Measurements from ENCODE around the gene KAT6B. TPM values are rescaled to one million over a fixed set of nuclear protein-coding genes. Genes with fewer than 3 reads are reported as not detected.

The KAT6B gene
- total RNA-seq, 2 donors from 2014 or later: 25.3 to 39.1 TPM

DNA sequence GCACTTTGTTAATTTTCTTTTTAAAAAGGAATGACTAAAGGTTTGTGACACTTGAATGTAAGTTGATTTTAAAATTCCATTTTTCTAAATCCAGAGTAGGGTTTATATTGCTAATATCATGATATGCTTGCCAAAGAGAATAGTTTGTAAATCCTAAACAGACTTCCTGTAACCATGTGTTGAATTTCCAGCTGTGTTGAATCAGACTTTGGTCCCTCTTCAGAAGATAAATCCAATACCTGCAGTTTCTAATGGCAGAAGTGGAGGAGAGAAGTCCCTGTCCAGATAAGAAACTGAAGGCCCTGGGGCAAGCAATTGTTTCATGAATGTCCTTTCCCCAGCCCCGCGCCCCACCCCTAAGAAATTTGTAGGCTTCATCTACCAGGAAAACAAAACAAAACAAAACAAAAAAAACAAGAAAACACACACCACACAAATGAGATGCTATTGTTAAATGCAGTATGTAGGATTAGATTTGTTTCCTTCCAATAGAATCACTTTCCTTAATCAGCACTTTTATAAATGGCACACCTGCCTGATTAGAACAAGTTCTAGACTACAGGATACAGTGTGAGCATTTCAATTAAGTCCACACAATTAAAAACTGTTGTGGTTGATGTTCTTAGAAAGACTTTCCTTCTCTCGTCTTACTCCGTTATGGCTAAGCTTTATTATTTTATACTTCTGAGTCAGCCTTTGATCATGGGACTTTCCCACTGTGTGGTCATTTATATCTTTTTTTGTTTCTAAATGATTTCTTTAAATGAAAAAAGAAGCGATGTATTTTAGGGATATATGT, 122.8 kb downstream of the KAT6B start:
- TF ChIP-seq, protein P1, sequence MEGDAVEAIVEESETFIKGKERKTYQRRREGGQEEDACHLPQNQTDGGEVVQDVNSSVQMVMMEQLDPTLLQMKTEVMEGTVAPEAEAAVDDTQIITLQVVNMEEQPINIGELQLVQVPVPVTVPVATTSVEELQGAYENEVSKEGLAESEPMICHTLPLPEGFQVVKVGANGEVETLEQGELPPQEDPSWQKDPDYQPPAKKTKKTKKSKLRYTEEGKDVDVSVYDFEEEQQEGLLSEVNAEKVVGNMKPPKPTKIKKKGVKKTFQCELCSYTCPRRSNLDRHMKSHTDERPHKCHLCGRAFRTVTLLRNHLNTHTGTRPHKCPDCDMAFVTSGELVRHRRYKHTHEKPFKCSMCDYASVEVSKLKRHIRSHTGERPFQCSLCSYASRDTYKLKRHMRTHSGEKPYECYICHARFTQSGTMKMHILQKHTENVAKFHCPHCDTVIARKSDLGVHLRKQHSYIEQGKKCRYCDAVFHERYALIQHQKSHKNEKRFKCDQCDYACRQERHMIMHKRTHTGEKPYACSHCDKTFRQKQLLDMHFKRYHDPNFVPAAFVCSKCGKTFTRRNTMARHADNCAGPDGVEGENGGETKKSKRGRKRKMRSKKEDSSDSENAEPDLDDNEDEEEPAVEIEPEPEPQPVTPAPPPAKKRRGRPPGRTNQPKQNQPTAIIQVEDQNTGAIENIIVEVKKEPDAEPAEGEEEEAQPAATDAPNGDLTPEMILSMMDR (conservative IDR thresholded peaks at IDR 0.05): no peak
- no peaks in the 10 kb centered on the region for H3K36me3 ChIP-seq (ENCODE audit: control insufficient read depth, insufficient read depth, low read length)
- no peak overlapping the region for H3K27ac ChIP-seq (ENCODE audit: low read depth, low read length)
- H3K27me3 ChIP-seq (ENCODE audit: control insufficient read depth, insufficient read depth, low read length, poor library complexity, severe bottlenecking): no peaks in the 10 kb centered on the region
- Mint-ChIP-seq H3K4me1 (peaks cover 32% of the 10 kb centered on the region), H3K36me3 (ENCODE audit: low read depth) (no peaks in the 10 kb centered on the region), H3K27ac (peak overlapping the region; percentile 37), H3K27me3 (ENCODE audit: insufficient read depth) (no peaks in the 10 kb centered on the region), H3K9me3 (no peaks in the 10 kb centered on the region), H3K4me3 (no peak overlapping the region)
- no peaks in the 10 kb centered on the region for H3K9me3 ChIP-seq (ENCODE audit: control insufficient read depth, low read length)
- DNase-seq: no peak
- H3K4me3 ChIP-seq (ENCODE audit: low read length): peak overlapping the region; percentile 48
- 64% methylated on average over 4 of the region's 5 CpGs; no CpG with 5 or more reads in 1 of the 2 experiments for WGBS, 2 experiments (ENCODE audit: insufficient coverage in 1 of 2, insufficient read length in 1 of 2)
- no peak overlapping the region for H3K9ac ChIP-seq (ENCODE audit: extremely low read depth, low read length, poor library complexity, severe bottlenecking)
- peaks cover 10% of the 10 kb centered on the region for H3K4me1 ChIP-seq (ENCODE audit: control insufficient read depth, insufficient read depth, low read length)

DNA sequence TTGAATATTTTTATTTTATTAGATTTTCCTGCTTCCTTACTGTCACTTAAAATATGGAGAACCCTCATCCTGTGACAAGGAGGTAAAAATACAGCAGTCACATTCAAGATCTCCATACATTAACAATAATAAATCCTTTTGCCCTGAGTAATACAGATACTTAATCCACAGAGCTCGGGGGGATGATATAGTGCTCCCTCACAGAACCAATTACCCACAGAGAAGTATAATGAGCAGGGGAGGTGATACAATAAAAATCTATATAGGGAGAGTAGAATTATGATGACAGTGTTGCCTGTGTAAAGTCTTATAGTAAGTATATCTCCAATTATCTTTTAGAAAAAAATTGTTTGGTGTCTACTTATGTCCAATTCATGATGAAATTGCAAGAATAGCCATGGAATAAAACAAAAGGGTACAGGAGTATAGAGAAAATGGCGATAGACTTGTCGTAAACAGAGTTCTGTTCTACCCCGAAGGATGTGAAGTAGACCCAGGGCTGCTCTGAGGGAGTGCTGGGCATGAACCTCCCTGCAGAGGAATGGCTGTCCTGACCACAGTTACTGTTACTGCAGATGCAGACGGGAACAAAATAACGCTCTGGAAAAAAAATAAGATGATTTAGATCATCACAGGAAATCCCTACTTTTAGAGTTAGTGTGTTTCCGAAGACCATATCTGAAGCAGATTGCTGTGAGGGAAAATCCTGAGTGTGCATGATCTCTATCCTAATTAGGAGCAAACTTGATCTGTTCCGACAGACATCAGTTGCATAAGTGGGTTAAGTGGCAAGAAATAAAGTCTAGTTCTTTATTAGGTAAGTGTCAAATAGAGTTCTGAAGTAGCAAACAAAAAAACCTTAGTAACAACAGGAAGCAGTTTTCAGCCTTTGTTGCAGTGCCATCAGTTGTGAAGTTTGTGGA, 123.7 kb downstream of the KAT6B start:
- H3K9me3 ChIP-seq (ENCODE audit: control insufficient read depth, low read length): no peaks in the 10 kb centered on the region
- peaks cover 32% of the 10 kb centered on the region for H3K4me1 Mint-ChIP-seq
- H3K27ac ChIP-seq (ENCODE audit: low read depth, low read length): no peak overlapping the region
- H3K36me3 Mint-ChIP-seq (ENCODE audit: low read depth): no peaks in the 10 kb centered on the region
- H3K4me1 ChIP-seq (ENCODE audit: control insufficient read depth, insufficient read depth, low read length): peaks cover 10% of the 10 kb centered on the region
- DNase-seq: no peak
- H3K9me3 Mint-ChIP-seq: no peaks in the 10 kb centered on the region
- H3K4me3 ChIP-seq (ENCODE audit: low read length): no peak overlapping the region
- WGBS, 2 experiments (ENCODE audit: insufficient coverage in 1 of 2, insufficient read length in 1 of 2): 92 to 96% methylated on average over 7 to 8 of the region's 8 CpGs
- no peaks in the 10 kb centered on the region for H3K27me3 ChIP-seq (ENCODE audit: control insufficient read depth, insufficient read depth, low read length, poor library complexity, severe bottlenecking)
- H3K9ac ChIP-seq (ENCODE audit: extremely low read depth, low read length, poor library complexity, severe bottlenecking): no peak overlapping the region
- H3K36me3 ChIP-seq (ENCODE audit: control insufficient read depth, insufficient read depth, low read length): no peaks in the 10 kb centered on the region
- no peak overlapping the region for H3K4me3 Mint-ChIP-seq
- TF ChIP-seq, protein P1 (conservative IDR thresholded peaks at IDR 0.05): no peak
- H3K27me3 Mint-ChIP-seq (ENCODE audit: insufficient read depth): no peaks in the 10 kb centered on the region
- no peak overlapping the region for H3K27ac Mint-ChIP-seq

DNA sequence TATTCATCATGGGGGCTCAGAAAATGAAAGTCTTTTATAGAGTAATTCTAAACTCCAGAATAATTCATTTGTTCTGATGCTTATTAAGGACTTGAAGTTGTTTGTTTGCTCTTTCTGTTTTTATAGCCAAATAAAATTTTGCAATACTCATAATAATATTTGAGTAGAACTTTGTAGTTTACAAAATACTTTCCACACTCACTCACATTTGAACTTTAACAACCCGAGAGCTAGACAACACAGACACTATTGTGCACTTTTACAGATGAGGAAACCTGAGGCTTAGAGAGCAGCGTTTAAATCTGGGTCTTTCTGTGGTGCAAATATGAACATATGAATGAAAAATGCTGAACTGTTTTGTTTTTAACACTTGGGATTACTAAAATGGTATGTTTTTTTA, 126.8 kb downstream of the KAT6B start:
- H3K9me3 Mint-ChIP-seq: no peaks in the 10 kb centered on the region
- peaks cover 31% of the 10 kb centered on the region for H3K4me1 Mint-ChIP-seq
- no peaks in the 10 kb centered on the region for H3K36me3 Mint-ChIP-seq (ENCODE audit: low read depth)
- 89 to 99% methylated on average over 1 to 2 of the region's 2 CpGs for WGBS, 2 experiments (ENCODE audit: insufficient coverage in 1 of 2, insufficient read length in 1 of 2)
- Histone ChIP-seq H3K4me3 (ENCODE audit: low read length) (no peak overlapping the region), H3K9ac (ENCODE audit: extremely low read depth, low read length, poor library complexity, severe bottlenecking) (no peak overlapping the region), H3K27ac (ENCODE audit: low read depth, low read length) (no peak overlapping the region), H3K4me1 (ENCODE audit: control insufficient read depth, insufficient read depth, low read length) (peaks cover 7% of the 10 kb centered on the region), H3K36me3 (ENCODE audit: control insufficient read depth, insufficient read depth, low read length) (no peaks in the 10 kb centered on the region), H3K27me3 (ENCODE audit: control insufficient read depth, insufficient read depth, low read length, poor library complexity, severe bottlenecking) (no peaks in the 10 kb centered on the region), H3K9me3 (ENCODE audit: control insufficient read depth, low read length) (no peaks in the 10 kb centered on the region)
- TF ChIP-seq, protein P1 (conservative IDR thresholded peaks at IDR 0.05): no peak
- H3K4me3 Mint-ChIP-seq: no peak overlapping the region
- DNase-seq: no peak
- no peak overlapping the region for H3K27ac Mint-ChIP-seq
- no peaks in the 10 kb centered on the region for H3K27me3 Mint-ChIP-seq (ENCODE audit: insufficient read depth)

All from endodermal cell (in vitro differentiated cells).